Activated T-helper 2 cell treated with anti-CD3 and anti-CD28 coated beads, Interferon-gamma antibody, Interleukin-2, Interleukin-4, amounts not matched to agents 10 μg/mL and 5 μg/mL and 100 μg/mL, durations not matched to agents 14 hours and 24 hours and 36 hours (primary cell): ENCODE data around the gene PYGB. TPM values are rescaled to one million over a fixed set of nuclear protein-coding genes. Genes with fewer than 3 reads are reported as not detected.
A peak's percentile ranks its signal among the peaks of the same experiment; 100 is the strongest.
"Not testable (repeated sequence)": the region's sequence is repeated elsewhere in the genome, so short reads cannot be mapped to it uniquely, and the experiment has no call there.

Source experiments
- DNase-seq: peaks from one replicate; pipeline ENCODE4 v3.0.0; 2021; ENCODE audit warnings: low spot score
- H3K27ac Mint-ChIP-seq: one replicate; pipeline ENCODE4 v1.8.0; 2021; ENCODE audit warnings: mixed read lengths
- H3K27me3 Mint-ChIP-seq: one replicate; pipeline ENCODE4 v1.8.0; 2021; ENCODE audit warnings: low read depth, mixed read lengths
- H3K36me3 Mint-ChIP-seq: one replicate; pipeline ENCODE4 v1.8.0; 2021; ENCODE audit warnings: low read depth, mixed read lengths
- H3K4me1 Mint-ChIP-seq: one replicate; pipeline ENCODE4 v1.8.0; 2021; ENCODE audit warnings: low read depth, mixed read lengths
- H3K4me3 Mint-ChIP-seq: one replicate; pipeline ENCODE4 v1.8.0; 2021; ENCODE audit warnings: low read depth, mild to moderate bottlenecking, moderate library complexity, mixed read lengths
- H3K9me3 Mint-ChIP-seq: one replicate; pipeline ENCODE4 v1.8.0; 2021; ENCODE audit warnings: mixed read lengths
- intact Hi-C: fragments of 100-400 bp; cut with micrococcal nuclease; formaldehyde crosslinking; loops from one replicate; pipeline ENCODE4 v1.15.1; 2023
- total RNA-seq: library from RNA; stranded (reverse); gene quantifications from 2 replicates; pipeline ENCODE4 v1.2.3, GENCODE V29; 2022

The PYGB gene
- total RNA-seq, 1 donor from 2014 or later = 37.1 TPM

GRCh38 chr20:25321262-25321831 lies 73.5 kb downstream of the PYGB start:
- intact Hi-C loops = no loop called here
- Mint-ChIP-seq H3K9me3 (no peaks in the 10 kb centered on the region), H3K4me1 (peaks cover 11% of the 10 kb centered on the region), H3K27me3 (no peaks in the 10 kb centered on the region), H3K36me3 (peaks cover 25% of the 10 kb centered on the region), H3K4me3 (no peak overlapping the region), H3K27ac (peak overlapping the region; percentile 72)
- DNase-seq = no peak

GRCh38 chr20:25321991-25322390 lies 74.1 kb downstream of the PYGB start:
- H3K9me3 Mint-ChIP-seq = no peaks in the 10 kb centered on the region
- no peaks in the 10 kb centered on the region for H3K27me3 Mint-ChIP-seq
- peaks cover 25% of the 10 kb centered on the region for H3K36me3 Mint-ChIP-seq
- H3K27ac Mint-ChIP-seq = peak overlapping the region; percentile 72
- DNase-seq = no peak
- intact Hi-C loops = no loop called here
- no peak overlapping the region for H3K4me3 Mint-ChIP-seq
- peaks cover 11% of the 10 kb centered on the region for H3K4me1 Mint-ChIP-seq

DNA sequence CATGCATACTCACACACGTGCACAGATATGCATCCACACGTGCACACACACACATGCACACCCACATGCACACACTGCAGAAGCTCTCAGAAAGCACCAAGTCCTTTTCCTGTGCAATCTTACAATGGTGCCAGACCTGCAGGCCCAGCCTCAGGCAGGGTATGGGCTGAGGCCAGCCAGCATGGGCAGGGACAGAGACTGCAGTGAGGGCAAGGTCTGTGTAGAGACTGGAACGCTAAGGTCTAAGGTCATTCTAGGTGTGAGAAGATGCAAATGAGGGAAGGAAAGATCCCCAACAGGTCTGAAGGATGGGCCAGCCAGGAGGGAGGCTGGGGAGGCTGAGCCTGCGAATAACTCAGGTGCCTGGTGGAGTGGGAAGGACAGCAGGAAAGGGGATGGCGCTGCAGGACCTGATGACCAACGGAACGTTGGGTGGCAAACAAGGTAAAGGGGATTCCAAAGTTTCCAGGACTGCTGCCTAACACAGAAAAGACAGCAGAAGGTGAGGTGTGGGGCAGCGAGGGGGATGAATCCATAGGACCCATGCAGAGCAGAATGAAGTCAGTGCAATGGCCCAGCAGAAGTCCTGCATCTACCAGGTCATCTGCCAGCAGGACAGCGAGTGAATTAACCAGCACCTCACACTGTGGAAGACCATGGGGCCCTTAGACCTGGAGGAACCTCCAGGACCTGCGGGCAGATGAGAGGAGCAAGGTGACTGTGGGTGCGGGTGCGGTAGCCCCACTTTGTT lies 75.8 kb downstream of the PYGB start:
- H3K4me1 Mint-ChIP-seq = peaks cover 11% of the 10 kb centered on the region
- intact Hi-C loops = no loop called here
- H3K27ac Mint-ChIP-seq = no peak overlapping the region
- no peak for DNase-seq
- H3K9me3 Mint-ChIP-seq = no peaks in the 10 kb centered on the region
- H3K4me3 Mint-ChIP-seq = no peak overlapping the region
- H3K36me3 Mint-ChIP-seq = peaks cover 21% of the 10 kb centered on the region
- H3K27me3 Mint-ChIP-seq = no peaks in the 10 kb centered on the region

GRCh38 chr20:25324412-25324811 lies 76.5 kb downstream of the PYGB start:
- Mint-ChIP-seq H3K4me3 (no peak overlapping the region), H3K4me1 (peaks cover 11% of the 10 kb centered on the region), H3K36me3 (peaks cover 21% of the 10 kb centered on the region), H3K27me3 (no peaks in the 10 kb centered on the region), H3K27ac (no peak overlapping the region), H3K9me3 (no peaks in the 10 kb centered on the region)
- no peak for DNase-seq
- intact Hi-C loops = no loop called here

GRCh38 chr20:25325073-25325472 lies 77.2 kb downstream of the PYGB start:
- H3K36me3 Mint-ChIP-seq = peaks cover 19% of the 10 kb centered on the region
- no peak overlapping the region for H3K4me3 Mint-ChIP-seq
- H3K27ac Mint-ChIP-seq = no peak overlapping the region
- H3K9me3 Mint-ChIP-seq = no peaks in the 10 kb centered on the region
- no peaks in the 10 kb centered on the region for H3K27me3 Mint-ChIP-seq
- no peak for DNase-seq
- intact Hi-C loops = no loop called here
- H3K4me1 Mint-ChIP-seq = peaks cover 11% of the 10 kb centered on the region

DNA sequence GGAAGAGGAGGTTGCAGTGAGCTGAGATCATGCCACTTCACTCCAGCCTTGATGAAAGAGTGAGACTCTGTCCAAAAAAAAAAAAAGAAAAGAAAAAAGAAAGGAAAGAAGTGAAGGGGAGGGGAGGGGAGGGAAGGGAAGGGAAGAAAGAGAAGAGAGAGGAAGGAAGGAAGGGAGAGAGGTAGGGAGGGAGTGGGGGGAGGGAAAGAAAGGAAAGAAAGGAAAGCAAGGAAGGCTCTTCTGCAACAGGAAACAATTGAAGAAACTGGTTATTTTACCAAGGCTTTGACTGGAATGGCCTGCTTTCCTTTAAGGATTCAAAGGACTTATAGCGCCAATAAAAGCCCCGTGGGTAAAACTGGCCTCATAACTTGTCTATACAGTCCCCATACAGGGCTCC lies 78.1 kb downstream of the PYGB start:
- DNase-seq = no peak
- no peaks in the 10 kb centered on the region for H3K27me3 Mint-ChIP-seq
- H3K4me3 Mint-ChIP-seq = no peak overlapping the region
- peaks cover 20% of the 10 kb centered on the region for H3K36me3 Mint-ChIP-seq
- peaks cover 11% of the 10 kb centered on the region for H3K4me1 Mint-ChIP-seq
- H3K9me3 Mint-ChIP-seq = no peaks in the 10 kb centered on the region
- intact Hi-C loops = no loop called here
- H3K27ac Mint-ChIP-seq = no peak overlapping the region

- intact Hi-C loops = no loop called here
- peaks cover 4% of the 10 kb centered on the region for H3K4me1 Mint-ChIP-seq
- DNase-seq = no peak
- no peak overlapping the region for H3K4me3 Mint-ChIP-seq
- no peaks in the 10 kb centered on the region for H3K27me3 Mint-ChIP-seq
- peaks cover 13% of the 10 kb centered on the region for H3K36me3 Mint-ChIP-seq
- H3K27ac Mint-ChIP-seq = no peak overlapping the region
- no peaks in the 10 kb centered on the region for H3K9me3 Mint-ChIP-seq
These were observed 79.8 kb downstream of the PYGB start for GRCh38 chr20:25327521-25328235.

GRCh38 chr20:25328954-25329498 lies 81.1 kb downstream of the PYGB start:
- Mint-ChIP-seq H3K27me3 (no peaks in the 10 kb centered on the region), H3K27ac (no peak overlapping the region), H3K4me3 (no peak overlapping the region), H3K4me1 (no peaks in the 10 kb centered on the region), H3K9me3 (peaks cover 3% of the 10 kb centered on the region), H3K36me3 (peaks cover 4% of the 10 kb centered on the region)
- intact Hi-C loops = no loop called here
- no peak for DNase-seq

GRCh38 chr20:25334972-25335371 lies 87.1 kb downstream of the PYGB start:
- intact Hi-C loops, H3K4me1 Mint-ChIP-seq, H3K27ac Mint-ChIP-seq, H3K9me3 Mint-ChIP-seq, H3K4me3 Mint-ChIP-seq, DNase-seq, H3K27me3 Mint-ChIP-seq: not testable (repeated sequence)
- H3K36me3 Mint-ChIP-seq = peaks cover 15% of the 10 kb centered on the region

DNA sequence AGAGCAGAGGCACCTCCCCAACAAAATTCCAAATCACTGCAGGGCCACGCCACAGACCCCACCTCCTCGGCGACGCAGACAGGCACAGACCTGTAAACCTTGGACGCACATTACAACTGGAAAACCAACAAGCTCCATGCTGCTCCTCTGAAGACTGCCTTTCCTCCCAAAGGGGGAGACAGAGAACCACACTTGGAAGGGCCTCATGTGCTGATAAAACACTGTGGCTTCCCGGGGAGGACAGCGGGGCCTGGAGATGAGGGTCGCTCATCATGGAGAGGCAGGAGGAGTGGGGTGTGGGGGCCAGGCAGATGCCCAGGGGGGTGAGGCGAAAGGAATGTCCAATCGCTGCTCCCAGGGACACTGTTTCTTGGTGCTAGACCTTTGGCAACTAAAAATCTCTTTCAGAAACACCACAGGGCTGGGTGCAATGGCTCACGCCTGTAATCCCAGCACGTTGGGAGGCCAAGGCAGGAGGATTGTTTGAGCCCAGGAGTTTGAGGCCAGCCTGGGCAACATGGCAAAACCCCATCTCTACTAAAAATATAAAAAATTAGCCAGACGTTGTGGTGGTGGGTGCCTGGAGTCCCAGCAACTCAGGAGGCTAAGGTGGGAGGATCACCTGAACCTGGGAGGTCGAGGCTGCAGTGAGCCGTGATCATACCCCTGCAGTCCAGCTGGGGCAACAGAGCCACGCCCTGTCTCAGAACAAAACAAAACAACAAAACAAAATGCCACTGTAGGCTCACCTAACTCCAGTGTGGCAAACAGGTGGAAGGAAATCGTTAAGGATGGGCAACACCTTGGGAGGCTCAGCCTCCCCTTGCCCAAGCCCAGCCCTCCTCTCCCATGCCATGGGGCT lies 88.9 kb downstream of the PYGB start:
- no peak for DNase-seq
- Mint-ChIP-seq H3K27me3 (no peaks in the 10 kb centered on the region), H3K9me3 (peaks cover 3% of the 10 kb centered on the region)

GRCh38 chr20:25338112-25339023 lies 90.5 kb downstream of the PYGB start:
- H3K4me1 Mint-ChIP-seq = peaks cover 5% of the 10 kb centered on the region
- H3K36me3 Mint-ChIP-seq = peaks cover 11% of the 10 kb centered on the region
- H3K27me3 Mint-ChIP-seq = no peaks in the 10 kb centered on the region
- H3K27ac Mint-ChIP-seq = no peak overlapping the region
- no peak for DNase-seq
- peaks cover 3% of the 10 kb centered on the region for H3K9me3 Mint-ChIP-seq
- no peak overlapping the region for H3K4me3 Mint-ChIP-seq
- intact Hi-C loops = no loop called here

More for the DNA sequence above, 88.9 kb downstream of the PYGB start:
- Mint-ChIP-seq H3K36me3 (peaks cover 11% of the 10 kb centered on the region), H3K4me1 (peaks cover 4% of the 10 kb centered on the region), H3K27ac (no peak overlapping the region), H3K4me3 (no peak overlapping the region)
- intact Hi-C loops = no loop called here
